ENCODE measurements around the gene MISP. TPM values are rescaled to one million over a fixed set of nuclear protein-coding genes. Genes with fewer than 3 reads are reported as not detected.

Gene MISP
- polyA plus RNA-seq, 2 of the 4 experiments (the other 2 are of a cell fraction), result 46.5 to 62.7 TPM

DNA sequence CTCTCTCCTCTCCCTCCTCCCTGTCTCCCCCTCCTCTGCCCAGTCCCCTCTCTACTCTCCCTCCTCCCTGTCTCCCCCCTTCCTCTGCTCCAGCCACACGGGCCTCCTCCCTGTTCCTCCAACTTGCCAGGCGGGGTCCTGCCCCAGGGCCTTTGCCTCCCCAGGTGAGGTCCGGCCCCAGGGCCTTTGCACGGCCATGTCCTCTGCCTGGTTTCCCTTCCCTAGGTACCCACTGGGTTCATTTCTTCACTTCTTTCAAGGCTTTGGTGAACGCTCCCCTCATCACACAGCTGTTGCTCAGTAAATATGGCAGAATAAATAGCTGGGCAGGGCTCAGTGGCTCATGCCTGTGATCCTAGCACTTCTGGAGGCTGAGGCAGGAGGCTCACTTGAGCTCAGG lies 21.2 kb downstream of the MISP start:
- Histone ChIP-seq H3K4me3 (no peak overlapping the region), H3K9me3 (no peaks in the 10 kb centered on the region), H3K4me2 (no peak overlapping the region), H3K4me1 (peaks cover 18% of the 10 kb centered on the region), H3K27ac (peak overlapping the region; percentile 35 to 68; a peak in 3 of 6 replicates)
- 95% methylated on average over 5 of the region's 5 CpGs for WGBS (ENCODE audit: missing lambda C conversion rate)
- ATAC-seq (no peak), FAIRE-seq (no peak), DNase-seq (ENCODE audit: low read depth in 1 of 2, low spot score in 1 of 2) (no peak)
- ChIA-PET CTCF (interaction anchor here (1.2 to 2.2 kb wide), 3 partner anchors 30 to 149 kb away, joined by 3 to 5 read pairs (median 3); no protein-coding TSS in a partner anchor), POLR2A (interaction anchor here (0.7 kb wide), 1 partner anchor 19 kb away, joined by 3 read pairs; no protein-coding TSS in a partner anchor)
- TF ChIP-seq KDM1A (IDR thresholded peaks at IDR 0.05; ENCODE audit: low read depth) (no peak; the same call in 1 of the 2 replicates), RCOR1 (IDR thresholded peaks at IDR 0.05; ENCODE audit: low read depth, low read length) (no peak), HDAC2 (IDR thresholded peaks at IDR 0.05) (no peak), CEBPB (IDR thresholded peaks at IDR 0.05) (no peak), ZC3H11A (IDR thresholded peaks at IDR 0.05) (no peak), FOSB (CRISPR knock-in tag; IDR thresholded peaks at IDR 0.05) (no peak), EHF (CRISPR knock-in tag; IDR thresholded peaks at IDR 0.05) (no peak), ZSCAN20 (CRISPR knock-in tag; IDR thresholded peaks at IDR 0.05) (no peak), GATA3 (IDR thresholded peaks at IDR 0.05; ENCODE audit: borderline replicate concordance) (no peak), CBX2 (IDR thresholded peaks at IDR 0.05; ENCODE audit: borderline replicate concordance, low read depth) (no peak), HEYL (CRISPR knock-in tag; IDR thresholded peaks at IDR 0.05) (no peak), CBX8 (IDR thresholded peaks at IDR 0.05) (no peak), MAZ (IDR thresholded peaks at IDR 0.05; ENCODE audit: borderline replicate concordance, low read depth, low read length) (no peak), TP53 (CRISPR knock-in tag; IDR thresholded peaks at IDR 0.05) (no peak), RAD21 (conservative IDR thresholded peaks at IDR 0.05 in 1 of 2, IDR thresholded peaks at IDR 0.05 in 1 of 2) (no peak), PHF8 (IDR thresholded peaks at IDR 0.05; ENCODE audit: borderline replicate concordance, low read depth) (no peak), EHMT2 (IDR thresholded peaks at IDR 0.05; ENCODE audit: low read depth) (no peak)
- TF ChIP-seq, protein P1, sequence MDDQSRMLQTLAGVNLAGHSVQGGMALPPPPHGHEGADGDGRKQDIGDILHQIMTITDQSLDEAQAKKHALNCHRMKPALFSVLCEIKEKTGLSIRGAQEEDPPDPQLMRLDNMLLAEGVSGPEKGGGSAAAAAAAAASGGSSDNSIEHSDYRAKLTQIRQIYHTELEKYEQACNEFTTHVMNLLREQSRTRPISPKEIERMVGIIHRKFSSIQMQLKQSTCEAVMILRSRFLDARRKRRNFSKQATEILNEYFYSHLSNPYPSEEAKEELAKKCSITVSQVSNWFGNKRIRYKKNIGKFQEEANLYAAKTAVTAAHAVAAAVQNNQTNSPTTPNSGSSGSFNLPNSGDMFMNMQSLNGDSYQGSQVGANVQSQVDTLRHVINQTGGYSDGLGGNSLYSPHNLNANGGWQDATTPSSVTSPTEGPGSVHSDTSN (IDR thresholded peaks at IDR 0.05), result no peak
- TF ChIP-seq, protein P2, sequence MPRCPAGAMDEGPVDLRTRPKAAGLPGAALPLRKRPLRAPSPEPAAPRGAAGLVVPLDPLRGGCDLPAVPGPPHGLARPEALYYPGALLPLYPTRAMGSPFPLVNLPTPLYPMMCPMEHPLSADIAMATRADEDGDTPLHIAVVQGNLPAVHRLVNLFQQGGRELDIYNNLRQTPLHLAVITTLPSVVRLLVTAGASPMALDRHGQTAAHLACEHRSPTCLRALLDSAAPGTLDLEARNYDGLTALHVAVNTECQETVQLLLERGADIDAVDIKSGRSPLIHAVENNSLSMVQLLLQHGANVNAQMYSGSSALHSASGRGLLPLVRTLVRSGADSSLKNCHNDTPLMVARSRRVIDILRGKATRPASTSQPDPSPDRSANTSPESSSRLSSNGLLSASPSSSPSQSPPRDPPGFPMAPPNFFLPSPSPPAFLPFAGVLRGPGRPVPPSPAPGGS (IDR thresholded peaks at IDR 0.05), result no peak

DNA sequence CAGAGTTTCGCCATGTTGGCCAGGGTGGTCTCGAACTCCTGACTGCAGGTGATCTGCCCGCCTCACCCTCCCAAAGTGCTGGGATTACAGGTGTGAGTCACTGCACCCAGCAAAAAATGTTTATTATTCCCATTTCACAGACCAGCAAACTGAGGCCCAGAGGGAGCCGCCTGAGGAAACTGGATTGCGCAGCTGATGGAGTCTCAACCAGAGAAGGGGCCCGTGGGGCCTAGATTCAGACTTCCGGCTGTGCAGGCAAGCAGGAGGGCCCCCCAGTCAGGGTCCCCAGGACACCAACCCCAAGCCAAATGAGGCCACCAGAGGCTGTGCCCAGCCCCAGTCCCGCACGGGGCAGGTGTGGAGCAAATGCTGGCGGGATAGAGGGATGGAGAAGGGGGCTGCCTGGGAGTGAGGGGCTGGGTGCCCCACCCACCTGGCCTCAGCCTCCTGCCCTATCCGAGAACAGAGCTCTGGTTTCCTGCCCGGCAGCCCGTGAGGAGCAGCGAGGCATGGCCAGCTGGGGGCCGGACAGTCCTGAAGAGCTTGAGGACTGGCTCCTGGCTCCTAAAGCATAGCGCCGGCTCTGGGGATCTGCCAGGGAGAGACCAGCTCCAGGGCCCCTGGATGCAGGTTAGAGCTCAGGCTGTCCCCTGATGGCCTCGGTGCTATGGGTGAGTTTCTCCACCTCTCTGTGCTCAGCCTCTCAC lies 22.0 kb downstream of the MISP start:
- FAIRE-seq (no peak), DNase-seq (ENCODE audit: low read depth in 1 of 2, low spot score in 1 of 2) (peak in 1 of 2 experiments; percentile 48), ATAC-seq (peak; percentile 61 to 65; a peak in 5 of 6 replicates)
- POLR2A ChIA-PET, result interaction anchor here (0.6 kb wide), 1 partner anchor 20 kb away, joined by 3 read pairs; no protein-coding TSS in a partner anchor
- Histone ChIP-seq H3K4me2 (peak overlapping the region; percentile 3; the same call in 1 of the 3 replicates), H3K4me3 (no peak overlapping the region), H3K9me3 (no peaks in the 10 kb centered on the region), H3K4me1 (peaks cover 18% of the 10 kb centered on the region), H3K27ac (peak overlapping the region; percentile 58 to 85)
- CTCF ChIA-PET, result interaction anchor here (0.9 to 2.2 kb wide), 4 partner anchors 30 to 148 kb away, joined by 3 to 5 read pairs (median 3); no protein-coding TSS in a partner anchor
- 79% methylated on average over 9 of the region's 18 CpGs for WGBS (ENCODE audit: missing lambda C conversion rate)
- TF ChIP-seq KDM1A (IDR thresholded peaks at IDR 0.05; ENCODE audit: low read depth) (peak; percentile 82), KDM5A (IDR thresholded peaks at IDR 0.05) (no peak), JUN (IDR thresholded peaks at IDR 0.05) (no peak), CHD4 (IDR thresholded peaks at IDR 0.05; ENCODE audit: borderline replicate concordance) (peak; percentile 88; the same call in 1 of the 2 replicates), HDAC2 (IDR thresholded peaks at IDR 0.05) (peak; percentile 17; the same call in 1 of the 2 replicates), GATA3 (IDR thresholded peaks at IDR 0.05; ENCODE audit: borderline replicate concordance) (no peak)
